ENCODE results near the gene RAD51B. TPM values are rescaled to one million over a fixed set of nuclear protein-coding genes. Genes with fewer than 3 reads are reported as not detected.

Gene RAD51B
- total RNA-seq, 4 donors from 2014 or later: 8.9 to 30.3 (median 10.4) TPM

DNA sequence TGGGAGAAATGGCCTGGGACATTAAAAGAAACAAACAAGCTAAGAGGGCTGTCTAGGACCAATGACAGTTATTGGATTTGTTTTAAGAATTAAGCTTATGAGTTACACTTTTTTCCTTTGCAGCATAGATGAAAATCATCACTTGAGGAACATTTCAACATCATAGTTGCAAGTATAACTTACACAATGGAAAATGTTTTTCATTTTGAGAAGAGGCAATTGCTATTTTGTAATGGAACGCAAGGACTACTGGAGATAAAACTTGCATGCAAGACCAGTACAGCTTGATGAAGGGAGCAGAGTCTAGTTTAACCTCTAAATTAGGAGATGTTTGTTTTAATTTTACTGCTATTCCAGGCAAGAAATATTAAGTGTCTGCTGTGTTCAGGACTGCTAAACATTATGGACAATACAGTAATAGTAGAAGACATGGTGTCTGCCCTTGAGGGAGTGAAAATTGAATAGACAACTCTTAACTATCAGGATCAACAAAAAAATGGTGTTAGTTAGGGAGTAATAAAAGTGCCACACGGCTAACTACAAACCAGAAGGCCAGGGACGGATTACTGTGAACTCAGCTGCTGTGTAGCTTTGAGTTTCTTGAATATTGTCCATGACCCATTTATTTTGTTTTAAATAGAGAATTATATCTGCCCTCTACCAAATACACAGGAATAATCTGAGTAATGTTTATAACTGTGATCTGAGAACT lies 374.5 kb downstream of the RAD51B start:
- TF ChIP-seq, protein P1, sequence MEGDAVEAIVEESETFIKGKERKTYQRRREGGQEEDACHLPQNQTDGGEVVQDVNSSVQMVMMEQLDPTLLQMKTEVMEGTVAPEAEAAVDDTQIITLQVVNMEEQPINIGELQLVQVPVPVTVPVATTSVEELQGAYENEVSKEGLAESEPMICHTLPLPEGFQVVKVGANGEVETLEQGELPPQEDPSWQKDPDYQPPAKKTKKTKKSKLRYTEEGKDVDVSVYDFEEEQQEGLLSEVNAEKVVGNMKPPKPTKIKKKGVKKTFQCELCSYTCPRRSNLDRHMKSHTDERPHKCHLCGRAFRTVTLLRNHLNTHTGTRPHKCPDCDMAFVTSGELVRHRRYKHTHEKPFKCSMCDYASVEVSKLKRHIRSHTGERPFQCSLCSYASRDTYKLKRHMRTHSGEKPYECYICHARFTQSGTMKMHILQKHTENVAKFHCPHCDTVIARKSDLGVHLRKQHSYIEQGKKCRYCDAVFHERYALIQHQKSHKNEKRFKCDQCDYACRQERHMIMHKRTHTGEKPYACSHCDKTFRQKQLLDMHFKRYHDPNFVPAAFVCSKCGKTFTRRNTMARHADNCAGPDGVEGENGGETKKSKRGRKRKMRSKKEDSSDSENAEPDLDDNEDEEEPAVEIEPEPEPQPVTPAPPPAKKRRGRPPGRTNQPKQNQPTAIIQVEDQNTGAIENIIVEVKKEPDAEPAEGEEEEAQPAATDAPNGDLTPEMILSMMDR (IDR thresholded peaks at IDR 0.05): no peak
- ATAC-seq (ENCODE audit: low FRiP score) (no peak), DNase-seq (ENCODE audit: low spot score) (no peak)

GRCh38 chr14:68195126-68195525 lies 375.5 kb downstream of the RAD51B start:
- TF ChIP-seq, protein P1 (IDR thresholded peaks at IDR 0.05): no peak
- DNase-seq (ENCODE audit: low spot score): no peak
- ATAC-seq (ENCODE audit: low FRiP score): no peak

GRCh38 chr14:68198713-68199495 lies 379.3 kb downstream of the RAD51B start:
- DNase-seq (ENCODE audit: low spot score) (no peak), ATAC-seq (ENCODE audit: low FRiP score) (no peak)
- TF ChIP-seq, protein P1 (IDR thresholded peaks at IDR 0.05): no peak

DNA sequence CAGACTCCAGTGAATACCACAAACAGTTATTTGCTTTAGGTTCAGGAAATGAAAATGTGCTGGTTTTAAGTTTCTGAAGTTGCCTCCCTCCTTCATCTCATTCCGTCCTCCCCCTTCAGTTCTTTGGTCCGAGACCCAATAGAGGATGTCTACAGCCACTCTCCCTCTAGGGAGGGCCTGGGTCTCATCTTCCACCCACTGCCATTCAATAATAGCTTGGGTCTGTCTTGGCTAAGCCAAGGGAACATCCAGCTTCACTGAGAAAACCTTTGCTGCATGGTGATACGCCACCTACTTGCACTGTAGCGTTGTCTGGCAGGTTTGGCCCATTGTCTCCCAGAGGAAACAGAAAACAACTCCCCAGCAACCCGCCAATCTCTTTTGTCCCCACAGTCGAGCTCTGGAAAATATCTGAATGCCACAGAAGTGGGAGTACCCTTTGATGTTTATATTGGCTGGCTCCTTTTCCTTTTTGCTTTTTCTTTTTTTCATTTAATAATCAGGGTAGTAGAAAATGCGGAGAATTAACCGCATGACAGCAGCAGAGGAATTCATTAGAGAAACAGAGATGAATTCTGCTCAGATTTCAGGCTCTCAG lies 380.1 kb downstream of the RAD51B start:
- TF ChIP-seq, protein P1 (IDR thresholded peaks at IDR 0.05): no peak
- ATAC-seq (ENCODE audit: low FRiP score): no peak
- no peak for DNase-seq (ENCODE audit: low spot score)

DNA sequence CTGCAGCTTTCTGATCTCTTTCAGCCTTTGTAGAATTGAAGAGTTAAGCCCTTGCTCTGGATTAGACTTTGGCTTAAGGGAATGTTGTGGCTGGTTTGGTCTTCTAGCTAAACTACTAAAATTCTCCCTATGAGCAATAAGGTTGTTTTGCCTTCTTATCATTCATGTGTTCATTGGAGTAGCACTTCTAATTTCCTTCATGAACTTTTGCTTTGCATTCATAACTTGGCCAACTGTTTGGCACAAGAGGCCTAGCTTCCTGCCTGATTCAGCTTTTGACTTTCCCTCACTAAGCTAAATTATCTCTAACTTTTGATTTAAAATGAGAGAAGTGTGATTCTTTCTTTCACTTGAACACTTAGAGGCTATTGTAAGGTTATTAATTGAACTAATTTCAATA lies 384.3 kb downstream of the RAD51B start:
- DNase-seq (ENCODE audit: low spot score): no peak
- TF ChIP-seq, protein P1 (IDR thresholded peaks at IDR 0.05): no peak
- no peak for ATAC-seq (ENCODE audit: low FRiP score)

DNA sequence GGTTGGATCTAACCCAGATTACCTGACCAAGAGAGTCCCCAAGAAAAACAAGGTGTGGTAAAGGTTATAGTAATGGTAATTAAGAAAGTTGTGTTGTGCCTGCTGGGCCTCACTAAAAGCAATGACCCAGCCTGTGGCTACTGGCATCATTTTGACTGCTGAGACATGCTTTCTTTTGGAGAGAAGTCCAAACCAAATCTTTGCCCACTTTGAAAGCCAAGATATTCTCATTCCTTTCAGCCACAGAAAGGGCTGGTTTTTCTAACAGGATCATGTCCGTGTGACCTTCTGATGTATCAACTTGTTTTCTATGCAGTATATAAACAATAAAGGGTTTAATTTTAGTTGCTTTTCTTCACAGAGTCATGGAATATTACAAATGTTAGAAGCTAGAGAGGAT lies 388.6 kb downstream of the RAD51B start:
- DNase-seq (ENCODE audit: low spot score): no peak
- ATAC-seq (ENCODE audit: low FRiP score): no peak
- TF ChIP-seq, protein P1 (IDR thresholded peaks at IDR 0.05): no peak

Data from omental fat pad (tissue), 4 donors.